ENCODE data around the gene CLEC1A.

Gene CLEC1A

GRCh38 chr12:10025236-10025635 lies 73.5 kb downstream of the CLEC1A start:
- Histone ChIP-seq H3K18ac (ENCODE audit: low read length) (no peak overlapping the region), H2AFZ (ENCODE audit: insufficient read depth, low read length, poor library complexity) (no peak overlapping the region), H3K9me3 (ENCODE audit: insufficient read depth, low read depth, low read length) (no peaks in the 10 kb centered on the region), H4K91ac (ENCODE audit: low read depth, low read length) (no peak overlapping the region), H3K14ac (ENCODE audit: low read length) (no peak overlapping the region), H2AK5ac (ENCODE audit: low read length) (no peak overlapping the region), H4K8ac (ENCODE audit: low read depth, low read length) (no peak overlapping the region), H3K36me3 (ENCODE audit: control insufficient read depth in 1 of 2, insufficient read depth in 2 of 2, low read length in 2 of 2) (no peaks in the 10 kb centered on the region), H3K79me2 (ENCODE audit: control insufficient read depth, insufficient read depth, low read length, poor library complexity) (no peaks in the 10 kb centered on the region), H3K27ac (ENCODE audit: low read depth, low read length) (no peak overlapping the region), H3K9ac (ENCODE audit: low read length) (no peak overlapping the region), H3K23ac (ENCODE audit: low read length) (no peak overlapping the region), H3K4me3 (ENCODE audit: low read depth, low read length) (no peak overlapping the region), H3K4ac (ENCODE audit: low read depth, low read length) (no peak overlapping the region), H3K79me1 (ENCODE audit: low read length) (no peaks in the 10 kb centered on the region), H3K4me1 (ENCODE audit: control insufficient read depth in 1 of 2, insufficient read depth in 2 of 2, low read length in 2 of 2) (no peaks in the 10 kb centered on the region), H4K12ac (ENCODE audit: low read depth, low read length) (no peak overlapping the region), H3K4me2 (ENCODE audit: low read length) (no peak overlapping the region), H2BK120ac (ENCODE audit: insufficient read depth, low read length, poor library complexity) (no peak overlapping the region), H2BK12ac (ENCODE audit: low read length) (no peak overlapping the region), H3K27me3 (ENCODE audit: insufficient read depth, low read length) (no peaks in the 10 kb centered on the region), H2BK5ac (ENCODE audit: low read depth, low read length, poor library complexity) (no peak overlapping the region)
- DNase-seq, result no peak
- WGBS (ENCODE audit: extremely low coverage, insufficient coverage, insufficient read length), result no CpG with 5 or more reads among the region's 3 CpGs

GRCh38 chr12:10021342-10021741 lies 77.4 kb downstream of the CLEC1A start:
- no peaks in the 10 kb centered on the region for H3K4me1 ChIP-seq (ENCODE audit: control insufficient read depth in 1 of 2, insufficient read depth in 2 of 2, low read length in 2 of 2)
- H3K4me2 ChIP-seq (ENCODE audit: low read length), result no peak overlapping the region
- no peak for DNase-seq
- H4K8ac ChIP-seq (ENCODE audit: low read depth, low read length), result no peak overlapping the region
- H3K9ac ChIP-seq (ENCODE audit: low read length), result no peak overlapping the region
- no peak overlapping the region for H3K18ac ChIP-seq (ENCODE audit: low read length)
- H3K4me3 ChIP-seq (ENCODE audit: low read depth, low read length), result no peak overlapping the region
- no peak overlapping the region for H3K4ac ChIP-seq (ENCODE audit: low read depth, low read length)
- no peaks in the 10 kb centered on the region for H3K9me3 ChIP-seq (ENCODE audit: insufficient read depth, low read depth, low read length)
- H3K36me3 ChIP-seq (ENCODE audit: control insufficient read depth in 1 of 2, insufficient read depth in 2 of 2, low read length in 2 of 2), result no peaks in the 10 kb centered on the region
- no peak overlapping the region for H3K14ac ChIP-seq (ENCODE audit: low read length)
- H2AFZ ChIP-seq (ENCODE audit: insufficient read depth, low read length, poor library complexity), result no peak overlapping the region
- H3K79me1 ChIP-seq (ENCODE audit: low read length), result no peaks in the 10 kb centered on the region
- no peak overlapping the region for H4K91ac ChIP-seq (ENCODE audit: low read depth, low read length)
- H2BK12ac ChIP-seq (ENCODE audit: low read length), result no peak overlapping the region
- no peaks in the 10 kb centered on the region for H3K79me2 ChIP-seq (ENCODE audit: control insufficient read depth, insufficient read depth, low read length, poor library complexity)
- no peak overlapping the region for H2BK120ac ChIP-seq (ENCODE audit: insufficient read depth, low read length, poor library complexity)
- H3K23ac ChIP-seq (ENCODE audit: low read length), result no peak overlapping the region
- WGBS (ENCODE audit: extremely low coverage, insufficient coverage, insufficient read length), result no CpG with 5 or more reads among the region's 3 CpGs
- no peak overlapping the region for H3K27ac ChIP-seq (ENCODE audit: low read depth, low read length)
- H3K27me3 ChIP-seq (ENCODE audit: insufficient read depth, low read length), result no peaks in the 10 kb centered on the region
- no peak overlapping the region for H2AK5ac ChIP-seq (ENCODE audit: low read length)
- H4K12ac ChIP-seq (ENCODE audit: low read depth, low read length), result no peak overlapping the region
- no peak overlapping the region for H2BK5ac ChIP-seq (ENCODE audit: low read depth, low read length, poor library complexity)
